Vagina (tissue), 2 donors: ENCODE data around the gene LPCAT1. TPM values are rescaled to one million over a fixed set of nuclear protein-coding genes. Genes with fewer than 3 reads are reported as not detected.
A peak's percentile ranks its signal among the peaks of the same experiment; 100 is the strongest.

Experiments
- DNase-seq, 2 donors: peaks; one replicate each; pipeline ENCODE4 v3.0.0-alpha.2; 2017; ENCODE audit errors: extremely low spot score in 2 of 2
- H3K27ac ChIP-seq: fragments of 200-600 bp; sonication (generic); one replicate; pipeline ENCODE4 v1.5.1; 2019
- H3K27me3 ChIP-seq: fragments of 200-600 bp; sonication (generic); one replicate; pipeline ENCODE4 v1.5.1; 2019
- H3K36me3 ChIP-seq, 2 donors: fragments of 200-600 bp; sonication (generic); one replicate each; pipeline ENCODE4 v1.5.1; 2017 to 2019
- H3K4me1 ChIP-seq: fragments of 200-600 bp; sonication (generic); one replicate; pipeline ENCODE4 v1.5.1; 2019
- H3K4me3 ChIP-seq, 2 donors: fragments of 200-600 bp; sonication (generic); 1 replicate in 1 of 2; 2 replicates in 1 of 2; pipeline ENCODE4 v1.5.1; 2016 to 2019
- H3K9me3 ChIP-seq: fragments of 200-600 bp; sonication (generic); one replicate; pipeline ENCODE4 v1.5.1; 2019
- POLR2A ChIP-seq, 2 donors: fragments of 450-650 bp; IDR thresholded peaks; one replicate each; pipeline ENCODE4 v1.6.1; 2017; ENCODE audit warnings: antibody characterized with exemption in 2 of 2, mild to moderate bottlenecking in 2 of 2, moderate library complexity in 2 of 2
- POLR2AphosphoS5 ChIP-seq, 2 donors: sonication (generic); formaldehyde crosslinking; IDR thresholded peaks; one replicate each; pipeline ENCODE4 v1.9.0; 2017; ENCODE audit warnings: antibody characterized with exemption in 2 of 2, mild to moderate bottlenecking in 2 of 2, low read depth in 1 of 2; ENCODE audit not compliant: insufficient read depth in 1 of 2
- intact Hi-C: fragments of 100-400 bp; cut with DNase I; formaldehyde crosslinking; loops from one replicate; pipeline ENCODE4 v1.15.1; 2023
- total RNA-seq: library from RNA; depleted of rRNA; stranded (reverse); fragments of >200 nt; gene quantifications from one replicate; pipeline ENCODE4 v1.2.3, GENCODE V29; 2016
- TF ChIP-seq, protein P1 (sequence below), 3 experiments: fragments of 450-650 bp in 2 of 3; fragments of 200-600 bp in 1 of 3; sonication (generic) in 1 of 3; IDR thresholded peaks; one replicate each; pipeline ENCODE4 v1.5.1; 2017 to 2019; ENCODE audit warnings: antibody characterized with exemption in 3 of 3, mild to moderate bottlenecking in 2 of 3, moderate library complexity in 2 of 3

LPCAT1 gene
- total RNA-seq, 1 donor from 2014 or later: 29.7 TPM

DNA sequence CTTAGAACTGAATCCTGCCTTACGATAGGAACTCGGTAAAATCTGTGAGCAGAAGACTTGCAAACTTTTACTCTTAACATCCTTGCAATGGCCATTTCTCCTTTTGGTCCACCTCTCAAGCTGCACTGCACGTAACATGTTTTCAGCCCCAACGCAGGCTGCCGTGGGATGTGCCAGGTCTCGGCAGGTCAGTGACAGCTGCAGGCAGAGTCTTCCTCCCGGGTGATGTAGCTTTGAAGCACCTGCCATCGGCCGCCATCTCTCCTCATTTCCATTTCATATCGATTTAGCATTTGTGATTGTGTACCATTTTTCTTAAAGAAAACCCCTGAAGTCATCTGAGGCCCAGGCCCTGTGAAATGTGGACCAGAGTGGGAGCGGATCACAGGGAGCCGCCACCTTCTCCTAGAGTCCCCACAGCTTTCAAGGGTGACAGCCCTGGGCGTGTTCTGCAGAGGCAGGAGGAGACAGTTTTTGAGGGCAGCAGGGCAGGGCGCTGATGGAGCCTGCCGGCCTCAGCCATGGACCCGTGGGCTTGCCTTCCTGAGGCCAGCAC, 25.8 kb upstream of the LPCAT1 start:
- Histone ChIP-seq H3K4me1 (no peaks in the 10 kb centered on the region), H3K27me3 (no peaks in the 10 kb centered on the region), H3K9me3 (no peaks in the 10 kb centered on the region), H3K4me3 (no peak overlapping the region), H3K36me3 (no peaks in the 10 kb centered on the region), H3K27ac (no peak overlapping the region)
- TF ChIP-seq, protein P1, sequence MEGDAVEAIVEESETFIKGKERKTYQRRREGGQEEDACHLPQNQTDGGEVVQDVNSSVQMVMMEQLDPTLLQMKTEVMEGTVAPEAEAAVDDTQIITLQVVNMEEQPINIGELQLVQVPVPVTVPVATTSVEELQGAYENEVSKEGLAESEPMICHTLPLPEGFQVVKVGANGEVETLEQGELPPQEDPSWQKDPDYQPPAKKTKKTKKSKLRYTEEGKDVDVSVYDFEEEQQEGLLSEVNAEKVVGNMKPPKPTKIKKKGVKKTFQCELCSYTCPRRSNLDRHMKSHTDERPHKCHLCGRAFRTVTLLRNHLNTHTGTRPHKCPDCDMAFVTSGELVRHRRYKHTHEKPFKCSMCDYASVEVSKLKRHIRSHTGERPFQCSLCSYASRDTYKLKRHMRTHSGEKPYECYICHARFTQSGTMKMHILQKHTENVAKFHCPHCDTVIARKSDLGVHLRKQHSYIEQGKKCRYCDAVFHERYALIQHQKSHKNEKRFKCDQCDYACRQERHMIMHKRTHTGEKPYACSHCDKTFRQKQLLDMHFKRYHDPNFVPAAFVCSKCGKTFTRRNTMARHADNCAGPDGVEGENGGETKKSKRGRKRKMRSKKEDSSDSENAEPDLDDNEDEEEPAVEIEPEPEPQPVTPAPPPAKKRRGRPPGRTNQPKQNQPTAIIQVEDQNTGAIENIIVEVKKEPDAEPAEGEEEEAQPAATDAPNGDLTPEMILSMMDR (IDR thresholded peaks at IDR 0.05): no peak
- TF ChIP-seq POLR2A (IDR thresholded peaks at IDR 0.05) (no peak), POLR2AphosphoS5 (IDR thresholded peaks at IDR 0.05; ENCODE audit: insufficient read depth in 1 of 2, low read depth in 1 of 2) (no peak)
- no peak for DNase-seq
- intact Hi-C loops: no loop called here

DNA sequence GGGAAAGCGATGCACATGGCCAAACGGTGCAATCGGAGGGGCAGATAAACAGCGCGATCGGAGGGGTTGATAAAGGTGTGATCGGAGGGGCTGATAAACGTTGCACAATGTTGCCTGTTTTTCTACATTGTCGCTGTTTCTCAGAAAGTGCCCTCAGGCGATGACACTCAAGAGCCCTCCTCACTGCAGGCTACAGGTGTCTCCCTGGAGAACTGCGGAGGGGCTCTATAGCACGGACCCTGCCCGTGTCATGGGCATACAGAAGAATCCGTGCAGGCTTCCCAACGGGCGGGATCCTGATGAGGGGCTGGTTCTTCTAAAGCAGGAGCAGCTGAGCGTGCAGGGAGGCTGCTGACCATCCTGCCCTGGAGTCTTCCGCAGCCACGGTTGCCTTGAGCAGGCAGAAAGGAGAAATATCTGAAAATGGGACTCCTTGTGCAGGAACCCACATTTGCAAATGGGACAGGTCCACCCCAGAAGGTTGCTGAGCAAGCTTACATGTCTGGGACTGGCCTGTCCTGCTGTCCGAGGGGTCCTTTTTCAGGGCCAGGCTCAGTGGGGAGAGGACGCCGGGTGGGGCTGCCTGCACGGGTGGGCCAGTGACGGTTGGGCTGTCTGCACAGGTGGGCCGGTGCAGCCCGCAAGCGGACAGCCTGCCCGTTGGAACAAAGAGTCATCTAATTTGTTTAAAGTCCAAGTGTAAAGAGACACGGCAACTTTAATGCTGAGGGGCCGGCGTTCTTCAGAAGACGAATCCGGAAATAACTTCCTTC, 25.1 kb upstream of the LPCAT1 start:
- Histone ChIP-seq H3K27me3 (no peaks in the 10 kb centered on the region), H3K9me3 (no peaks in the 10 kb centered on the region)

DNA sequence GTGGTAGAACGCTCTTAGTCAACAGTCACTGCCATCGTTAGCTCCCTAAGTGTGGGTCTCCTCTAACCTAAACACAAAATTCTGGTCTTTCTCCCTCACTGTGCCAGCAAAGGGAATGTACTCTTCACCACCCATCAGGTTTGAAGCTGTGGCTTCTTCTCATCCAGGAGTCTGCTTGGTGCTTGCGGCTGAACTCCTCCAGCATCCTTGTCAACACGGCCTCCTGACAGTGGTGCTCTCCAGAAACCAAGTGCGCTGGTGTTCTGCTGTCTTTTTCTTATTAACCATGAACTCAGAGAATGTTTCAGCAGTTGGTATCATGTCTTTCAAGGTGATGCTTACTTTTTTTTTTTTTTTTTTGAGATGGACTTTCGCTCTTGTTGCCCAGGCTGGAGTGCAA, 23.9 kb upstream of the LPCAT1 start:
- H3K36me3 ChIP-seq: no peaks in the 10 kb centered on the region
- no peaks in the 10 kb centered on the region for H3K9me3 ChIP-seq
- TF ChIP-seq, protein P1 (IDR thresholded peaks at IDR 0.05): no peak
- TF ChIP-seq POLR2AphosphoS5 (IDR thresholded peaks at IDR 0.05; ENCODE audit: insufficient read depth in 1 of 2, low read depth in 1 of 2): no peak
- no peak for TF ChIP-seq POLR2A (IDR thresholded peaks at IDR 0.05)
- H3K4me1 ChIP-seq: no peaks in the 10 kb centered on the region
- H3K27ac ChIP-seq: no peak overlapping the region
- DNase-seq: peak in 1 of 2 donors; percentile 70
- H3K4me3 ChIP-seq: no peak overlapping the region
- no peaks in the 10 kb centered on the region for H3K27me3 ChIP-seq
- intact Hi-C loops: no loop called here

More for the DNA sequence above, 25.1 kb upstream of the LPCAT1 start:
- Histone ChIP-seq H3K27ac (no peak overlapping the region), H3K4me3 (no peak overlapping the region), H3K4me1 (no peaks in the 10 kb centered on the region), H3K36me3 (no peaks in the 10 kb centered on the region)
- DNase-seq: no peak
- intact Hi-C loops: no loop called here
- TF ChIP-seq POLR2AphosphoS5 (IDR thresholded peaks at IDR 0.05; ENCODE audit: insufficient read depth in 1 of 2, low read depth in 1 of 2): no peak
- TF ChIP-seq POLR2A (IDR thresholded peaks at IDR 0.05): no peak
- TF ChIP-seq, protein P1 (IDR thresholded peaks at IDR 0.05): no peak

DNA sequence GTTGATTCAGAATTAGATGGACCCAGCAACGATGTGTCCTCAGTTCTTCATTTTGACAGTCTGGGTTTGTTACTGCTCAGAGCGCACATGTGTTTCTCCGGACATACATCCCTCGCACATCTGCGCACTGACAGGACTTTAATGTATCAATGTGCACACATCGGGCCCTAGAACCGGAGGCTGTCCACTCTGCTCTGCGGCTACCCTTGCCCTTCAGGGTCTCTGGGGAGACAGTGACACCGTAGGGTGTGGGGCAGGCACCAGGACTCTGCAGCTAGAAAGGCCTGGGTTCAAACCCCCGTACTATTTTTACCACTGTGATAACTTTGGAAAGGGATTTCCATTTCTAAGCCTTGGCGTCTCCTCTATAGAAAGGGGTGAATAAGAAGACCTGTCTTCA, 23.5 kb upstream of the LPCAT1 start:
- H3K27ac ChIP-seq: no peak overlapping the region
- H3K27me3 ChIP-seq: no peaks in the 10 kb centered on the region
- H3K36me3 ChIP-seq: no peaks in the 10 kb centered on the region
- no peak for DNase-seq
- H3K4me3 ChIP-seq: no peak overlapping the region
- intact Hi-C loops: no loop called here
- TF ChIP-seq, protein P1 (IDR thresholded peaks at IDR 0.05): no peak
- TF ChIP-seq POLR2A (IDR thresholded peaks at IDR 0.05) (no peak), POLR2AphosphoS5 (IDR thresholded peaks at IDR 0.05; ENCODE audit: insufficient read depth in 1 of 2, low read depth in 1 of 2) (no peak)
- no peaks in the 10 kb centered on the region for H3K4me1 ChIP-seq
- no peaks in the 10 kb centered on the region for H3K9me3 ChIP-seq

DNA sequence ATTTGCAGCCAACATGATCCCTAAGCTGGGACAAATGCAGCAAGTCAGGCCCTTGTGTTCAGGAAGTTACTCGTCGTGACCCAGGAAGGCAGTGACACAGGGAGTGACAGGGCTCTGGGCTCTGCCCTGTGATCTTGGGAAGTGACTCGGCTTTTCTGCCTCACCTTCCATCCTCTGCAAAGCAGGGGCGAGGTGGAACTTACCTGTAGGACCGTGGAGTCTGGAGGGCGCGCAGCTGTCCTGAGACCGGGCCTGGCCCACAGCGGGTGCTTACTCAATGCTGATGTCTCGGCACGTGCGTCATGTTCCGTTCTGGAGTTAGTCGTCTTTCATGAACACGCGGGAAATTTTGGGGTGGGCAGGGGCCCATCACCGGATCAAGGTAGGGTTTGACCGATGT, 22.8 kb upstream of the LPCAT1 start:
- Histone ChIP-seq H3K9me3 (no peaks in the 10 kb centered on the region), H3K4me3 (no peak overlapping the region), H3K36me3 (no peaks in the 10 kb centered on the region), H3K27ac (no peak overlapping the region), H3K27me3 (no peaks in the 10 kb centered on the region), H3K4me1 (no peaks in the 10 kb centered on the region)
- TF ChIP-seq POLR2AphosphoS5 (IDR thresholded peaks at IDR 0.05; ENCODE audit: insufficient read depth in 1 of 2, low read depth in 1 of 2) (no peak), POLR2A (IDR thresholded peaks at IDR 0.05) (no peak)
- TF ChIP-seq, protein P1 (IDR thresholded peaks at IDR 0.05): no peak
- peak in 1 of 2 donors; percentile 87 for DNase-seq
- intact Hi-C loops: no loop called here
